H1 (cell line): ENCODE results near the gene C11orf71. TPM values are rescaled to one million over a fixed set of nuclear protein-coding genes. Genes with fewer than 3 reads are reported as not detected.
A peak's percentile ranks its signal among the peaks of the same experiment; 100 is the strongest.

Source experiments
- ATF2 ChIP-seq: IDR thresholded peaks from 2 replicates; pipeline ENCODE4 v1.6.1; 2012; ENCODE audit warnings: low read length, inconsistent platforms
- BACH1 ChIP-seq: IDR thresholded peaks from 2 replicates; pipeline ENCODE4 v1.6.1; 2012; ENCODE audit warnings: low read length, improper control_type of control experiment
- CEBPB ChIP-seq: IDR thresholded peaks from 2 replicates; pipeline ENCODE4 v1.6.1; 2012; ENCODE audit warnings: low read depth, low read length
- EP300 ChIP-seq, 2 experiments: IDR thresholded peaks; 1 replicate in 1 of 2; 2 replicates in 1 of 2; pipeline ENCODE4 v1.6.1; 2011 to 2012; ENCODE audit warnings: low read depth in 2 of 2, low read length in 2 of 2, mild to moderate bottlenecking in 2 of 2, borderline replicate concordance in 1 of 2, inconsistent platforms in 1 of 2, moderate library complexity in 1 of 2
- HDAC2 ChIP-seq, 2 experiments: fragments of 300-600 bp in 1 of 2; sonication (generic) in 1 of 2; IDR thresholded peaks; 2 replicates each; pipeline ENCODE4 v1.6.1; 2011 to 2012; ENCODE audit warnings: low read depth in 2 of 2, low read length in 2 of 2, mild to moderate bottlenecking in 2 of 2, moderate library complexity in 2 of 2, borderline replicate concordance in 1 of 2, inconsistent platforms in 1 of 2
- HDAC6 ChIP-seq: IDR thresholded peaks from one replicate; pipeline ENCODE4 v1.7.1; 2012; ENCODE audit warnings: low read depth, mild to moderate bottlenecking, inconsistent platforms, low read length, moderate library complexity
- KDM5A ChIP-seq: fragments of 200-600 bp; IDR thresholded peaks from 2 replicates; pipeline ENCODE4 v1.7.1; 2012; ENCODE audit warnings: mild to moderate bottlenecking, low read length, inconsistent platforms, mixed read lengths
- MAFK ChIP-seq: IDR thresholded peaks from 2 replicates; pipeline ENCODE4 v1.6.1; 2012; ENCODE audit warnings: low read depth, mild to moderate bottlenecking, improper control_type of control experiment, low read length
- POLR2A ChIP-seq, 2 experiments: IDR thresholded peaks; 1 replicate in 1 of 2; 2 replicates in 1 of 2; pipeline ENCODE4 v1.6.1; 2011; ENCODE audit warnings: low read depth in 2 of 2, low read length in 2 of 2, mild to moderate bottlenecking in 2 of 2; ENCODE audit errors: control extremely low read depth in 1 of 2
- POLR2AphosphoS5 ChIP-seq: IDR thresholded peaks from 2 replicates; pipeline ENCODE4 v1.6.1; 2011; ENCODE audit warnings: low read depth, low read length
- SP1 ChIP-seq: IDR thresholded peaks from 2 replicates; pipeline ENCODE4 v1.6.1; 2011; ENCODE audit warnings: low read depth, low read length
- TEAD4 ChIP-seq: IDR thresholded peaks from 2 replicates; pipeline ENCODE4 v1.6.1; 2012; ENCODE audit warnings: low read depth, low read length, inconsistent platforms, mixed read lengths
- YY1 ChIP-seq: IDR thresholded peaks from 2 replicates; pipeline ENCODE4 v1.6.1; 2011; ENCODE audit warnings: low read depth, mild to moderate bottlenecking, low read length
- polyA plus RNA-seq, 7 experiments: library from polyadenylated mRNA; depleted of rRNA in 3 of 7; stranded (reverse) in 5 of 7; unstranded in 2 of 7; fragments of >200 nt in 5 of 7; fragments of 200-250 nt in 2 of 7; gene quantifications; 1 replicate in 5 of 7; 2 replicates in 1 of 7; 4 replicates in 1 of 7; pipeline versions ENCODE4 v1.2.1 to v1.2.3, GENCODE V29; 2011 to 2013; ENCODE audit warnings: missing spikeins in 2 of 7, mixed read lengths in 2 of 7
- total RNA-seq: library from RNA; stranded (reverse); fragmentation: NEBNext Ultra II Directional; extraction: Animal tissue kit (Norgen Biotek cat#: 25700); gene quantifications from 2 replicates; pipeline ENCODE4 v1.2.1, GENCODE V29; 2021

C11orf71 gene
- total and polyA plus RNA-seq, 2 of the 8 experiments (the other 6 are each of a cell fraction or from before 2014, with no cell fraction given): 5.4 to 8.7 TPM

- TF ChIP-seq CEBPB: no peak
- TF ChIP-seq POLR2A (IDR thresholded peaks at IDR 0.05; ENCODE audit: control extremely low read depth in 1 of 2, low read depth in 2 of 2, low read length in 2 of 2): peak in 1 of 2 experiments; percentile 70; a peak in 2 of 3 replicates
- 0 out of 2 replicates have a peak, but pooled peaks have one; percentile 32 for TF ChIP-seq SP1
- TF ChIP-seq BACH1: no peak
- peak; percentile 43; the same call in 1 of the 2 replicates for TF ChIP-seq ATF2
- TF ChIP-seq HDAC6: no peak
- no peak for TF ChIP-seq KDM5A
- peak; percentile 32; the same call in 1 of the 2 replicates for TF ChIP-seq POLR2AphosphoS5
- peak; percentile 71; the same call in 1 of the 2 replicates for TF ChIP-seq YY1
- TF ChIP-seq EP300 (IDR thresholded peaks at IDR 0.05; ENCODE audit: borderline replicate concordance in 1 of 2, low read depth in 2 of 2, low read length in 2 of 2): no peak
- no peak for TF ChIP-seq HDAC2 (IDR thresholded peaks at IDR 0.05; ENCODE audit: borderline replicate concordance in 1 of 2, low read depth in 2 of 2, low read length in 2 of 2)
- no peak for TF ChIP-seq MAFK
- peak; percentile 82 for TF ChIP-seq TEAD4
- TF ChIP-seq, all 59 proteins: peak for 8
Observed at GRCh38 chr11:114438303-114438702, 38.0 kb upstream of the C11orf71 start (continued).
